Motor neuron (in vitro differentiated cells): Measurements from ENCODE around the gene NODAL. TPM values are rescaled to one million over a fixed set of nuclear protein-coding genes. Genes with fewer than 3 reads are reported as not detected.

ENCODE experiments used
- ATAC-seq, 8 experiments: fragments of 200-7000 bp; cut with Tn5 transposase; replicated peaks in 6 of 8; 2 replicates each; pipeline ENCODE4 v1.8.0; 2021; ENCODE audit warnings: mild to moderate bottlenecking in 8 of 8, moderate library complexity in 8 of 8
- H3K27ac ChIP-seq, 2 donors: fragments of 250-450 bp; sonication (Bioruptor Pico); 2 replicates each; pipeline ENCODE4 v1.9.0; 2021; ENCODE audit warnings: antibody characterized with exemption in 2 of 2, mild to moderate bottlenecking in 2 of 2, moderate library complexity in 1 of 2
- H3K4me1 ChIP-seq, 2 donors: fragments of 250-450 bp; sonication (Bioruptor Pico); replicated peaks in 1 of 2; 2 replicates each; pipeline ENCODE4 v1.6.1; 2021; ENCODE audit warnings: antibody characterized with exemption in 2 of 2, mild to moderate bottlenecking in 2 of 2, moderate library complexity in 1 of 2
- H3K4me3 ChIP-seq, 5 donors: fragments of 250-450 bp; sonication (Bioruptor Pico); 2 replicates each; pipeline ENCODE4 v1.9.0; 2021; ENCODE audit warnings: antibody characterized with exemption in 5 of 5, mild to moderate bottlenecking in 5 of 5, moderate library complexity in 4 of 5
- WGBS, 10 experiments: fragments of 450-650 bp; shearing (Covaris generic); methylation state at CpG; one replicate each; pipeline ENCODE4 v1.0.0; 2022; 5-methylcytosine and 5-hydroxymethylcytosine counted together
- in situ Hi-C, 9 experiments: fragments of 400-800 bp; cut with MboI; loops; one replicate each; pipeline ENCODE4 v1.15.0; 2021; ENCODE audit warnings: low sequenced_read_pairs in 9 of 9, low pct_unique_long_range_greater_than_20kb in 2 of 9; ENCODE audit not compliant: unreplicated experiment in 9 of 9
- total RNA-seq, 8 experiments: library from RNA; unstranded; fragments of 300-600 nt; gene quantifications; 2 replicates each; pipeline versions ENCODE4 v1.2.3 to v1.2.4, GENCODE V29; 2022

NODAL gene
- total RNA-seq, 8 experiments from 2014 or later = 0.21 to 1.2 (median 1.0) TPM; not detected in 1

DNA sequence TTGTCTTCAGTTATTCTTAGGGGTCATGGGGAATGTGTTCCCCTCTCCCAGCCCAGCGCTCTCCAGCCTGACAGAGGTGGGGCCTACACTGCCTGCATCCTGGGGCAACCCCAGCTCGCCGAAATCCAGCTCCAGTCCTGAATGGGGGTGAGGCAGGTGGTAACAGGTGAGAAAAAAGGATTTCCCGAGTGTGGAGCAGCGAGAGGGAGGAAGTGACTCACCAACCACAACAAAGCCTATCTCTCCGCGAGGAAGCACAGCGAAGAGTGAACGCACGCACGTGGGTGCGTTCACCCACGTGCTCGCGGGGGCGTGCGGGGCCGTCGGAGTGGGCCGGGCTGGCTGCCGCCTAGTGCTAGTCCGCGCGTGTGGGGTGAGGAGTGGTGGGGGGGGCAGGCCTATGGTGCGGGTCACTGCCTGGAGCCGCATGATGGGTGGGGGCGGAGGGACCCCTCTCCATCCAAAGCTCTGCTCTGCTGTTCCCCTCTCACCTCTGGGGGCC, 36.2 kb upstream of the NODAL start:
- peak in 6 of 8 experiments; percentile 1 to 52 (median 44) for ATAC-seq
- in situ Hi-C loops = no loop called here
- 25 to 44% (median 29%) methylated on average over 3 to 12 of the region's 27 CpGs; no CpG with 5 or more reads in 6 of the 10 experiments for WGBS, 10 experiments
- Histone ChIP-seq H3K4me3 (peak overlapping the region; percentile 43 to 53 (median 46)), H3K4me1 (peaks cover 2 to 13% of the 10 kb centered on the region in 2 donors), H3K27ac (no peak overlapping the region)

DNA sequence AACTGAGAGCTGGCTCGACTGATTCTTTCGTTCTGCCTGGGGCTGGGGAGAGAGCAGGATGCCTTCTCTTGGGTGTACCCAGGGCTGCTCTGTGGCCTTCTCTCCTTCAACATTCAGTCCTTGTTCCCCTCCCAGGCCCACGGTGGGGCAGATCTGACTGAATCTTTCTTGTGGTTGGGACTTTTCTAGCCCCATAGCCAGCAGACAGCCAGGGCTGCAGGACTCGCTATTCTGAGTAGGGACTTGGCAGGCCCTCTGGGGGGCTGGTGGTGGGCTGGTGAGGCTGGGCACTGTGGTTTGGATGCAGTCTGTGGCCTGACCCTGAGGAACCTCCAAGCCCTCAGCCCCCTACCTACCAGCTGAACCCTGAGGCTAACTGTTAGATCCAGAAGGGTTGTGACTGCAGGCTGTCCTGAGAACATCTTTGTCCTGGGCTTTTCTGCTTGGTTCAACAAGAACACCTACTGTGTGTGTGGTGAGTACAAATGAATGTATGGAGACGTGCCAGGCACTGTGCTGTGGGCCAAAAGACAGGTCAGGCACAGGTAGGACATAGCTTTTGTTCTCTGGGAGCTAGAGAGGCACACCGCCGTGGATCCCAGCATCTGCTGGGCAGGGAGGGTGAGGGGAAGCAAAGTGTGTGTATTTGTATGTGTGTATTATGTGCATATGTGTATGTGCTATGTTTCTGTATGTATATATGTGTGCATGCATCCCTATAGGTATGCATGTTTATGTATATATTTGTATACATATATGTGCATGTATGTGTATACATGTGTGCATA, 35.0 kb upstream of the NODAL start:
- H3K4me3 ChIP-seq = no peak overlapping the region
- no peak overlapping the region for H3K27ac ChIP-seq
- in situ Hi-C loops = no loop called here
- no peak for ATAC-seq
- peaks cover 2 to 13% of the 10 kb centered on the region in 2 donors for H3K4me1 ChIP-seq
- 0 to 96% (median 82%) methylated on average over 1 to 3 of the region's 7 CpGs; no CpG with 5 or more reads in 6 of the 10 experiments for WGBS, 10 experiments

GRCh38 chr10:70475661-70476060, 34.2 kb upstream of the NODAL start:
- in situ Hi-C loops = no loop called here
- Histone ChIP-seq H3K27ac (no peak overlapping the region), H3K4me1 (peaks cover 2 to 13% of the 10 kb centered on the region in 2 donors), H3K4me3 (no peak overlapping the region)
- no peak for ATAC-seq
- 50 to 100% (median 87%) methylated on average over 1 to 4 of the region's 8 CpGs; no CpG with 5 or more reads in 5 of the 10 experiments for WGBS, 10 experiments

DNA sequence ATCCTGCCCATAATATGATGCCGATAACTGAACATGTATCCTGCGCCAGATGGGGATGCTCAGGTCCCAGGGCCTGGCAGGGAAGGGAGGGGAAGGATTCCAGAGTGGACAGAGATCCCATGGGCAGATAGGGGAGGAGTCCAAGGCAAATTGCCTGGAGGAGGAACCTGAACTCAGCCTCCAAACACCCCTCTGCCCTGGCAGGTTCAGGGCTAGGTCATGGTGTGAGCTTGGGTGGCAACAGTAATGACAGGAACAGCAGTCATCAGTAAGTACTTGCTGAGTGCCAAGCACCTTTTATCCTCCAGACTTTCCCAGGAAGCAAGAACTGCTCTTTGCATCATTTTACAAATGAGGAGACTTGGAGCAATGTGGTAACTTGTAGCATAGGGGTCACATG, 33.3 kb upstream of the NODAL start:
- ATAC-seq = peak in 3 of 8 experiments; percentile 2 to 12 (median 5)
- whole genome bisulfite sequencing, 10 experiments = 80 to 100% (median 100%) methylated on average over 1 to 2 of the region's 2 CpGs; no CpG with 5 or more reads in 5 of the 10 experiments
- no peak overlapping the region for H3K27ac ChIP-seq
- no peak overlapping the region for H3K4me3 ChIP-seq
- in situ Hi-C loops = no loop called here
- H3K4me1 ChIP-seq = peaks cover 2 to 11% of the 10 kb centered on the region in 2 donors

DNA sequence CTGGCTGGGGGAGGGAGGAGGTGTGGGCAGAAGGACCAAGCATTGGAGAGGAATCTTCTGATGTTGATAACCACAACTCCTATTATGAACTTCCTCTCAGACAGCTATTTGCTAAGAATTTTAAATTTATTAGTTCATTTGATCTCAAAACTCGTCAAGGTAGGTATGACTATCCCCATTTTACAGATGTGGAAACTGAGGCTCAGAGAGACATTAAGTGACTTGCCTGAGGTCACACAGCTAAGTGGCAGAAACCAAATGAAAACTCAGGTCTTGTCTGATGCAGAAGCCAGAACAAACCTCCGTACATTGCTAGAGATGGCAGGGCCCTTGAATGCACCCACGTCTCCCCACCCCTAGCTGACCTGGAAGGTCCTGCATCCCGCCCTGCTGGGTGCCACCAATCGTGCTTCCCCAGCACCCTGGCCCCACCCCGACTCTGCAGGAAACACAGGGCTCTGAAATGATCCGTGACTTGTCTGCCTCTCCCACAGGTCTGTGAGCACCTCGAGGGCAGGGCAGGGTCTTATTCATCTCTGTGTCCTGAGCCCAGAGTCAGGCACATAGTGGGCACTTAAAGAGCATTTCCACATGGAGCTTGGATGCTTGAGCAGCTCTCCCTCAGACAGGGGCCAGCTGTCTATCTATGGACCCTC, 31.4 kb upstream of the NODAL start:
- in situ Hi-C loops = no loop called here
- Histone ChIP-seq H3K27ac (no peak overlapping the region), H3K4me3 (no peak overlapping the region), H3K4me1 (peaks cover 0 to 15% of the 10 kb centered on the region in 2 donors)
- peak in 3 of 8 experiments; percentile 24 to 59 (median 25) for ATAC-seq
- 40 to 78% (median 67%) methylated on average over 1 to 4 of the region's 8 CpGs; no CpG with 5 or more reads in 7 of the 10 experiments for WGBS, 10 experiments

DNA sequence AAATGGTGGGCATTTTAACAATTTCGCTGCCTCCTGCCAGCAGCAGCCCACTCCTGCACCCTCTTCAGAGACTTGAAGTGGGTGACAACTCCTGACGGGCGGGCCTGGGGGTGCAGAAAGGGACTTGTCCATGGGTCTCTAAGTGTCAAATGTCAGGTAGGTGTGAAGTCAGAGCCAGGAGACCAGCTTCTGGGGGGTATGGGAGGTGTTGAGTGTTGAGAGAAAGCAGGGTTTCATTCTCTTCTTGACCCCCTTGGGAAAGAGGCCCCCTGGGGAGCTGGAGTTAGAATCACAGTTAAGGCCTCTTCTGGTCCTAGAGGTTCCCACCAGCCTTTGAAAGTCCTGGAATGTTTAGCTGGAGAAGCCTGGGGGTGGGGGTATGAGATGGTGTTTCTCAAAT, 25.5 kb upstream of the NODAL start:
- peaks cover 0 to 10% of the 10 kb centered on the region in 2 donors for H3K4me1 ChIP-seq
- WGBS, 10 experiments = 70 to 100% methylated on average over 2 of the region's 3 CpGs; no CpG with 5 or more reads in 8 of the 10 experiments
- no peak overlapping the region for H3K4me3 ChIP-seq
- in situ Hi-C loops = loop anchor here in 1 of 9 experiments (10.0 kb wide), 1 partner anchor 68 kb away; no protein-coding TSS in a partner anchor
- no peak overlapping the region for H3K27ac ChIP-seq
- no peak for ATAC-seq

- Histone ChIP-seq H3K4me1 (peaks cover 0 to 10% of the 10 kb centered on the region in 2 donors), H3K27ac (no peak overlapping the region), H3K4me3 (no peak overlapping the region)
- WGBS, 10 experiments = 50 to 100% (median 80%) methylated on average over 1 to 2 of the region's 2 CpGs; no CpG with 5 or more reads in 7 of the 10 experiments
- ATAC-seq = no peak
- in situ Hi-C loops = loop anchor here in 1 of 9 experiments (10.0 kb wide), 1 partner anchor 69 kb away; no protein-coding TSS in a partner anchor
Observed at GRCh38 chr10:70465832-70466231, 24.4 kb upstream of the NODAL start.

DNA sequence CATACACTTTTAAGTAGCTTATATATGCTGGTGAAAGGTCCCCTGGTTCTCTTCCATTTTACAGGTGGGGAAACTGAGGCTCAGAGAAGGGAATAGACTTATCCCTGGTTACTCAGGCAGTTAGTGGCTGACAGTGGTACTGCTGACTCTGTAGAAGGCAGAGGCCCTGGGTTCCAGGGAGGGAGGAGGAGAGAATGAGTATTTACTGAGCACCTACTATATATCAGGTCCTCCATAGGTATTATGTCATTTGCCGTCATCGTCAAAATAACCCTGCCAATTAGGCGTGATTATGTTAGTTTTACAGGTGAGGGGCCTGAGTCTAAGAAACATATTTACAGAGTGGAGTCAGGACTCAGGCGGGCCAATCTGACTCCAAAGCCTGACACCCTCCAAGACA, 23.8 kb upstream of the NODAL start:
- H3K4me3 ChIP-seq = no peak overlapping the region
- WGBS, 10 experiments = 80 to 100% (median 93%) methylated on average over 1 to 3 of the region's 4 CpGs; no CpG with 5 or more reads in 4 of the 10 experiments
- H3K4me1 ChIP-seq = peaks cover 0 to 10% of the 10 kb centered on the region in 2 donors
- no peak overlapping the region for H3K27ac ChIP-seq
- ATAC-seq = no peak
- in situ Hi-C loops = loop anchor here in 1 of 9 experiments (10.0 kb wide), 1 partner anchor 70 kb away; no protein-coding TSS in a partner anchor

DNA sequence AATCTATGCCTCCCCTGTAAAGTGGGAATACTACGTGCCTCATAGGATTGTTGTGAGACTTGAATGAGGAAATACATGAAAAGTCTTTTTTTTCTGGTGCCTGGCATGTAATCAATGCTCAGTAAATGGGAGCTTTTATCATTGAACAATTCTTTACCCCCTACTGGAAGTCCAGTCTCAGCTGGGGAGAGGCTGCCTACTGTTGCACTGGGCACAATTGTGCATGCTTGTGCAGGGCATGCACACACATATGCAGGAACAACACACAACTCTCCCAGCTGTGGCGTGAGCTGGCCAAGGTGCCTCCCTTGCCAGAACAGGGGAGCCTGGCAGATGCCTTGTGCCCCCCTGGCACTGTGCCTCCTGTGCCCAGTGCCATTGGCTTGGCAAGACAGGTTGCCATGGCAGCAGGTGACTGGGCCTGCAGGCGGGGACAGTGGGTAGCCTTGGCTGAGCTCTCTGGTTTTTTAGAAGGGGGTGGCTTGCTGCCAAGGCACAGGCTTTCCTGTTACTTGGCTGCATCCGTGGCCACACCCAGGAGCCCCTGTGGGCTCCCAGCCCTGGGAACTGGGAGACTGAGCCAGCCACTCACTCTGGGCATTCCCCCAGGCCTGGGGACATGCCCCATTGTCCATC, 21.0 kb upstream of the NODAL start:
- ATAC-seq = peak in 5 of 8 experiments; percentile 5 to 63 (median 22)
- 17 to 83% (median 75%) methylated on average over 1 to 3 of the region's 4 CpGs; no CpG with 5 or more reads in 6 of the 10 experiments for WGBS, 10 experiments
- Histone ChIP-seq H3K4me3 (no peak overlapping the region), H3K4me1 (peaks cover 3 to 10% of the 10 kb centered on the region in 2 donors), H3K27ac (no peak overlapping the region)
- in situ Hi-C loops = loop anchor here in 1 of 9 experiments (10.0 kb wide), 1 partner anchor 72 kb away; no protein-coding TSS in a partner anchor

DNA sequence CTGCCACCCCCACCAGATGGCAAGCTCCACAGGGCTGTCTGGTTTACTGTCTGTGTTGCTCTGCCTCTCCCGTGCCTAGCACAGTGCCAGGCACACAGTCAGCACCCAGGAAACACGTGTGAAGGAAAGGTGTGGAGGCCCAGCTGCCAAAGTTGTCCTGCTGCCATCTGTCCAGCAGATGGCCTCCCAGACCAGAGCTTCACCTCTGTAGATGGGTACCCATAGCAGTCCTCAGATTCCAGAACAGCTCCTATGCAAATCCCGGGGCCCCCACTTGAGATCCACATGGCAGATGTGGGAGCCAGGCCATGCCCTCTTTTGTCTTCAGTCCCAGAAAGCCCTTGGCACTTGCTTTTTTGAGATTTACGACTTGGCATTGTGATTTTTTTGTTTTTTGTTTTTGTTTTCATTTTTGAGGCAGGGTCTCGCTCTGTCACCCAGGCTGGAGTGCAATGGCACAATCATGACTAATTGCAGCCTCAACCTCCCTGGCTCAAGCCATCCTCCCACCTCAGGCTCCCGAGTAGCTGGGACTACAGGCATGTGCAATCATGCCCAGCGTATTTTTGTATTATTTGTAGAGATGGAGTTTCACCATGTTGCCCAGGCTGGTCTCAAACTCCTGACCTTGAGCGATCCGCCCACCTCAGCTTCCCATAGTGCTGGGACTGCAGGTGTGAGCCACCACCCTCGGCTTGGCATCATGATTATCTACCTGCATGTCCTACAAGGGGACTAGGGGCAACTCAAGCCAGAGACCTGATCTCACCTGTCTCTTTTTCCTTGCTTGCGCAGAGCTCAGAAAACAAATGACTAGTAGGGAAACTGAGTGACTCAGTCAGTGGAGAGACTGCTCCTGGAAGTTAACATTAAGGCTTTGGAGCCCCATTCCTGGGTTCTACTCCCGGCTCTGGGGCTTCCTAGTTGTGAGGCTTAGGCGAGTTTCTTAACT, 20.2 kb upstream of the NODAL start:
- 0 to 100% (median 43%) methylated on average over 1 to 11 of the region's 13 CpGs; no CpG with 5 or more reads in 1 of the 10 experiments for WGBS, 10 experiments
- in situ Hi-C loops = loop anchor here in 1 of 9 experiments (10.0 kb wide), 1 partner anchor 73 kb away; no protein-coding TSS in a partner anchor
- H3K27ac ChIP-seq = no peak overlapping the region
- H3K4me3 ChIP-seq = no peak overlapping the region
- peak; percentile 41 to 75 (median 52) for ATAC-seq
- peaks cover 3 to 10% of the 10 kb centered on the region in 2 donors for H3K4me1 ChIP-seq

- no peak overlapping the region for H3K4me3 ChIP-seq
- ATAC-seq = no peak
- 39 to 100% (median 71%) methylated on average over 2 to 8 of the region's 29 CpGs; no CpG with 5 or more reads in 3 of the 10 experiments for WGBS, 10 experiments
- H3K4me1 ChIP-seq = peaks cover 6 to 10% of the 10 kb centered on the region in 2 donors
- in situ Hi-C loops = loop anchor here in 1 of 9 experiments (10.0 kb wide), 1 partner anchor 75 kb away; no protein-coding TSS in a partner anchor
- no peak overlapping the region for H3K27ac ChIP-seq
Observed at GRCh38 chr10:70459774-70460490, 18.5 kb upstream of the NODAL start.
